Fibroblast of lung (primary cell): ENCODE data around the gene FPR1. TPM values are rescaled to one million over a fixed set of nuclear protein-coding genes. Genes with fewer than 3 reads are reported as not detected.

Source experiments
- DNase-seq, 2 donors: peaks; one replicate each; pipeline versions ENCODE4 v3.0.0 to v3.0.0-alpha.2; 2010; ENCODE audit warnings: low read depth in 2 of 2
- H2AFZ ChIP-seq: 2 replicates; pipeline ENCODE4 v1.5.1; 2012; ENCODE audit warnings: low read length, control low read depth, inconsistent platforms
- H3K27ac ChIP-seq: 2 replicates; pipeline ENCODE4 v1.5.1; 2011; ENCODE audit warnings: low read length, control low read depth; ENCODE audit not compliant: insufficient read depth
- H3K27me3 ChIP-seq: 2 replicates; pipeline ENCODE4 v1.5.1; 2011; ENCODE audit warnings: mild to moderate bottlenecking, low read length; ENCODE audit not compliant: control insufficient read depth, insufficient read depth
- H3K36me3 ChIP-seq: 2 replicates; pipeline ENCODE4 v1.5.1; 2011; ENCODE audit warnings: low read length; ENCODE audit not compliant: control insufficient read depth, insufficient read depth
- H3K4me1 ChIP-seq: 2 replicates; pipeline ENCODE4 v1.5.1; 2011; ENCODE audit warnings: low read length; ENCODE audit not compliant: control insufficient read depth, insufficient read depth; ENCODE audit errors: extremely low read depth
- H3K4me2 ChIP-seq: 2 replicates; pipeline ENCODE4 v1.5.1; 2011; ENCODE audit warnings: low read length, control low read depth; ENCODE audit not compliant: insufficient read depth; ENCODE audit errors: extremely low read depth
- H3K4me3 ChIP-seq, 4 experiments: fragments of 200-600 bp in 1 of 4; sonication (generic) in 1 of 4; replicated peaks in 1 of 4; 2 replicates each; pipeline ENCODE4 v1.5.1; 2011 to 2016; ENCODE audit warnings: low read length in 4 of 4, low read depth in 3 of 4, mild to moderate bottlenecking in 3 of 4, control low read depth in 2 of 4, inconsistent platforms in 1 of 4, mixed read lengths in 1 of 4; ENCODE audit not compliant: insufficient read depth in 1 of 4; ENCODE audit errors: control extremely low read depth in 1 of 4
- H3K79me2 ChIP-seq: 2 replicates; pipeline ENCODE4 v1.5.1; 2012; ENCODE audit warnings: mild to moderate bottlenecking, low read length, inconsistent platforms; ENCODE audit not compliant: control insufficient read depth, insufficient read depth
- H3K9ac ChIP-seq: 2 replicates; pipeline ENCODE4 v1.5.1; 2011; ENCODE audit warnings: mild to moderate bottlenecking, low read length, control low read depth; ENCODE audit not compliant: insufficient read depth
- H3K9me3 ChIP-seq: 2 replicates; pipeline ENCODE4 v1.5.1; 2012; ENCODE audit warnings: low read depth, low read length; ENCODE audit not compliant: control insufficient read depth, insufficient read depth
- H4K20me1 ChIP-seq: 2 replicates; pipeline ENCODE4 v1.5.1; 2011; ENCODE audit warnings: low read length; ENCODE audit not compliant: control insufficient read depth, insufficient read depth; ENCODE audit errors: extremely low read depth
- CTCF ChIP-seq, 2 donors: IDR thresholded peaks in 1 of 2; conservative IDR thresholded peaks in 1 of 2; 1 replicate in 1 of 2; 2 replicates in 1 of 2; pipeline ENCODE4 v1.5.1; 2011 to 2012; ENCODE audit warnings: low read length in 2 of 2, control low read depth in 1 of 2, inconsistent platforms in 1 of 2, low read depth in 1 of 2, mild to moderate bottlenecking in 1 of 2
- EZH2 ChIP-seq: IDR thresholded peaks from 2 replicates; pipeline ENCODE4 v1.5.1; 2012; ENCODE audit warnings: low read length, control low read depth, mild to moderate bottlenecking; ENCODE audit errors: missing control alignments
- polyA plus RNA-seq, 2 donors: library from polyadenylated mRNA; depleted of rRNA in 1 of 2; stranded (reverse) in 1 of 2; unstranded in 1 of 2; fragments of >200 nt; gene quantifications; 2 replicates each; pipeline ENCODE4 v1.2.1, GENCODE V29; 2011 to 2012; ENCODE audit warnings: missing spikeins in 1 of 2
- total RNA-seq: library from RNA; depleted of rRNA; stranded (reverse); fragments of >200 nt; gene quantifications from 2 replicates; pipeline ENCODE4 v1.2.1, GENCODE V29; 2014

The FPR1 gene
- total and polyA plus RNA-seq, 2 donors (not counting 1 experiment from before 2014, with no cell fraction given): 0.14 TPM; not detected in 1

DNA sequence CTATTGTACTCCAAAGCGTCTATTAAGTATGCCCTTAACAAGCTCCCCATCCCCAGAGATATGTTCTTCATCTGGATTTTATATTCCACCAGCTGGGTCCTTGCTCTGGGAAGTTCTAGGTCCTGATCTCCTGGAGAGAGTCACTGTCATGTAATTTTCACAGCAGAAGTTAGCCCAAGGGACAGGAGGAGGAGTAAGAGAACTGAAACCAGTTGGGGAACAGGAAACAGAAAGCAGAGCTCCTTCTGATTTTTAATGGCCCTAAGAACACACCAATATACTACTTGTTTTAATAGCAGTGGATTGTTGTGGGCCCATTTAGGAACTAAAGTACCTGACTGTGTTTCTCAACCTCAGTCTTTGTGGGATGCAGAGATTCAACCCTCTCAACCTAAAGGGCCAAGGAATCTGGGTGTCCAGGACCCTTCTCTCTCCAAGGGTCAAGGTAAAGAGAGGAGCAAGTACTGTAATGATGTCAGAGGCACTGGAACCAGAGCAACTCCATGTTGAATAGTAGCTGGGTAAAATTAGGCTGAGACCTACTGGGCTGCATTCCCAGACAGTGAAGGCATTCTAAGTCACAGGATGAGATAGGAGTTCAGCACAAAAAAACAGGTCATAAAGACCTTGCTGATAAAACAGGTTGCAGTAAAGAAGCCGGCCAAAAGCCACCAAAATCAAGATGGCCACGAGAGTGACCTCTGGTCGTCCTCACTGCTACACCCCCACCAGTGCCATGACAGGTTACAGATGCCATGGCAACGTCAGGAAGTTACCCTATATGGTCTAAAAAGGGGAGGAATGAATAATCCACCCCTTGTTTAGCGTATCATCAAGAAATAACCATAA is 35.2 kb upstream of the FPR1 start:
- H3K4me3 ChIP-seq: no peak overlapping the region
- H3K79me2 ChIP-seq: no peaks in the 10 kb centered on the region
- H3K4me2 ChIP-seq: no peak overlapping the region
- TF ChIP-seq CTCF (conservative IDR thresholded peaks at IDR 0.05 in 1 of 2, IDR thresholded peaks at IDR 0.05 in 1 of 2; ENCODE audit: low read depth in 1 of 2, low read length in 2 of 2): no peak
- no peaks in the 10 kb centered on the region for H3K27me3 ChIP-seq
- no peaks in the 10 kb centered on the region for H3K9me3 ChIP-seq
- no peak for DNase-seq
- no peaks in the 10 kb centered on the region for H4K20me1 ChIP-seq
- H2AFZ ChIP-seq: no peak overlapping the region
- no peak overlapping the region for H3K9ac ChIP-seq
- H3K36me3 ChIP-seq: no peaks in the 10 kb centered on the region
- no peaks in the 10 kb centered on the region for H3K4me1 ChIP-seq
- H3K27ac ChIP-seq: no peak overlapping the region

GRCh38 chr19:51784922-51785690 is 33.4 kb upstream of the FPR1 start:
- no peaks in the 10 kb centered on the region for H3K9me3 ChIP-seq
- no peaks in the 10 kb centered on the region for H3K4me1 ChIP-seq
- H3K4me3 ChIP-seq: no peak overlapping the region
- TF ChIP-seq EZH2: no peak
- no peak for TF ChIP-seq CTCF (conservative IDR thresholded peaks at IDR 0.05 in 1 of 2, IDR thresholded peaks at IDR 0.05 in 1 of 2; ENCODE audit: low read depth in 1 of 2, low read length in 2 of 2)
- peak; percentile 48 to 71 for DNase-seq
- H4K20me1 ChIP-seq: no peaks in the 10 kb centered on the region
- H3K4me2 ChIP-seq: no peak overlapping the region
- no peak overlapping the region for H3K27ac ChIP-seq
- H3K27me3 ChIP-seq: no peaks in the 10 kb centered on the region
- H3K79me2 ChIP-seq: no peaks in the 10 kb centered on the region
- H2AFZ ChIP-seq: no peak overlapping the region
- no peak overlapping the region for H3K9ac ChIP-seq
- H3K36me3 ChIP-seq: no peaks in the 10 kb centered on the region

DNA sequence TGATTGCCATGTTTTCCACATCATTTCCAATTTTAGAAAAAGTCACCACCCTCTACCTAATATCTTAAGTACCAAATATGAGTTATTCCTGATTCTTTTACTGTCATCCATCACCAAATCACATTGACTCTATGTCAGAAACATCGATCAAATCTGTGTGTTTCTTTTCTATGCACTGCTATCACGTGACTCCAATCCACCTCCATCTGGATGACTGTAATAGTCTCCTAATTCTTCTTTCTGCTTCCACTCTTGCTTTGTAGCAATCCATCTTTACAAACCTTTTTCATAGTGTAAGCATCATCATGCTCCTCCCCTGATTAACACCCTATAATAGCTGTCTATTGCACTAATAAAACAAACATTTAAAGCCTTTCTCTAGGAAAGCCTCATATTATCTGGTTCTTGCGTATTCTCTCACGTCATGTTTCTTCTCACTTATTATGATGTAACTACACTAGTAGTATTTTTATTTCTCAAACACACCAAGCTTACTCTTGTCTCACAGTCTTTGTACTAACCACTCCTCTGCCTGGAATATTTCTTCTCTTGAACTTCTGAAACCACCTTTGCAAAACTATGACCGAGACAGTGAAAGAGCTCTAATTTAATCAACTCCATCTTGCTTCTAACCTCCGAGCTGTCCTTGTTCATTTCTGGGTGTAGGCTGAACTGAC is 32.6 kb upstream of the FPR1 start:
- DNase-seq: no peak
- TF ChIP-seq EZH2: no peak
- no peak for TF ChIP-seq CTCF (conservative IDR thresholded peaks at IDR 0.05 in 1 of 2, IDR thresholded peaks at IDR 0.05 in 1 of 2; ENCODE audit: low read depth in 1 of 2, low read length in 2 of 2)
- H3K4me1 ChIP-seq: no peaks in the 10 kb centered on the region
- H3K27me3 ChIP-seq: no peaks in the 10 kb centered on the region
- no peak overlapping the region for H3K4me2 ChIP-seq
- H3K4me3 ChIP-seq: no peak overlapping the region
- H2AFZ ChIP-seq: no peak overlapping the region
- H3K36me3 ChIP-seq: no peaks in the 10 kb centered on the region
- peak overlapping the region; percentile 18 for H3K27ac ChIP-seq
- H3K9me3 ChIP-seq: no peaks in the 10 kb centered on the region
- no peak overlapping the region for H3K9ac ChIP-seq
- H3K79me2 ChIP-seq: no peaks in the 10 kb centered on the region
- H4K20me1 ChIP-seq: no peaks in the 10 kb centered on the region
